PC-3 (cell line): ENCODE data around the gene TPP2. TPM values are rescaled to one million over a fixed set of nuclear protein-coding genes. Genes with fewer than 3 reads are reported as not detected.

Experiments used
- ATAC-seq: fragments of 200-7000 bp; cut with Tn5 transposase; 2 replicates; pipeline ENCODE4 v1.9.1; 2020; ENCODE audit warnings: mild to moderate bottlenecking, moderate library complexity
- BruUV-seq: library from RNA; stranded (reverse); fragments of 400-500 nt; replicated peaks from 2 replicates; lab custom pipeline; 2021; lab: Mats Ljungman, UMichigan
- CTCF ChIA-PET: fragments of 300-600 bp; sonication (Branson Sonifier 250); formaldehyde crosslinking; loops from one replicate; lab custom pipeline; 2022; ENCODE audit warnings: antibody characterized with exemption; lab: Charles Lee
- POLR2A ChIA-PET: fragments of 300-600 bp; sonication (Branson Sonifier 250); formaldehyde crosslinking; loops from one replicate; lab custom pipeline; 2022; ENCODE audit warnings: antibody characterized with exemption; ENCODE audit not compliant: unreplicated experiment; lab: Charles Lee
- DNase-seq: peaks from one replicate; pipeline ENCODE4 v3.0.0-alpha.2; 2015
- H2AFZ ChIP-seq: fragments of 300-600 bp; sonication (generic); 2 replicates; pipeline ENCODE4 v1.6.0; 2016; ENCODE audit warnings: antibody characterized with exemption, low read length
- H3F3A ChIP-seq: fragments of 300-600 bp; sonication (generic); one replicate; pipeline ENCODE4 v1.6.0; 2017; ENCODE audit warnings: antibody characterized with exemption, low read length, control low read depth, mild to moderate bottlenecking; ENCODE audit not compliant: unreplicated experiment
- H3K27ac ChIP-seq: fragments of 300-600 bp; sonication (generic); 2 replicates; pipeline ENCODE4 v1.5.1; 2016; ENCODE audit warnings: mild to moderate bottlenecking, low read length
- H3K27me3 ChIP-seq: fragments of 300-600 bp; sonication (generic); 2 replicates; pipeline ENCODE4 v1.6.1; 2016; ENCODE audit warnings: low read length, mixed read lengths
- H3K36me3 ChIP-seq: fragments of 300-600 bp; sonication (generic); 2 replicates; pipeline ENCODE4 v1.6.1; 2016; ENCODE audit warnings: low read depth, mixed run types, low read length, mixed read lengths
- H3K4me1 ChIP-seq: fragments of 300-600 bp; sonication (generic); 2 replicates; pipeline ENCODE4 v1.5.1; 2016; ENCODE audit warnings: low read length; ENCODE audit not compliant: insufficient read depth
- H3K4me2 ChIP-seq: fragments of 300-600 bp; sonication (generic); 2 replicates; pipeline ENCODE4 v1.6.0; 2016; ENCODE audit warnings: low read length
- H3K4me3 ChIP-seq: fragments of 300-600 bp; sonication (generic); 2 replicates; pipeline ENCODE4 v1.5.1; 2016; ENCODE audit warnings: mild to moderate bottlenecking, low read length, mixed read lengths
- H3K79me2 ChIP-seq: fragments of 300-600 bp; sonication (generic); 2 replicates; pipeline ENCODE4 v1.6.1; 2017; ENCODE audit warnings: low read length, mixed read lengths
- H3K9ac ChIP-seq: fragments of 300-600 bp; sonication (generic); 2 replicates; pipeline ENCODE4 v1.6.0; 2016; ENCODE audit warnings: mild to moderate bottlenecking, low read length
- H3K9me2 ChIP-seq: fragments of 300-600 bp; sonication (generic); replicated peaks from 2 replicates; pipeline ENCODE4 v1.6.1; 2016; ENCODE audit warnings: mixed run types, low read length, mixed read lengths
- H3K9me3 ChIP-seq: fragments of 300-600 bp; sonication (generic); 2 replicates; pipeline ENCODE4 v1.6.1; 2016; ENCODE audit warnings: low read length, mixed read lengths
- H4K20me1 ChIP-seq: fragments of 300-600 bp; sonication (generic); 2 replicates; pipeline ENCODE4 v1.6.1; 2016; ENCODE audit warnings: low read length, mixed read lengths
- EZH2 ChIP-seq: fragments of 300-600 bp; sonication (generic); IDR thresholded peaks from one replicate; pipeline ENCODE4 v1.6.1; 2017; ENCODE audit warnings: antibody characterized with exemption, mild to moderate bottlenecking, low read length; ENCODE audit not compliant: unreplicated experiment
- EZH2phosphoT487 ChIP-seq: fragments of 300-600 bp; sonication (generic); IDR thresholded peaks from 2 replicates; pipeline ENCODE4 v1.6.1; 2018; ENCODE audit warnings: mild to moderate bottlenecking, antibody characterized with exemption, low read length, borderline replicate concordance
- intact Hi-C: fragments of 100-400 bp; cut with micrococcal nuclease; formaldehyde crosslinking; loops from 2 replicates; pipeline ENCODE4 v1.9.0; 2023
- total RNA-seq: library from RNA; depleted of rRNA; stranded (reverse); fragments of >200 nt; gene quantifications from 2 replicates; pipeline ENCODE4 v1.2.3, GENCODE V29; 2014
- TF ChIP-seq, protein P1 (sequence below): fragments of 300-600 bp; sonication (generic); conservative IDR thresholded peaks from 2 replicates; pipeline ENCODE4 v1.5.1; 2017; ENCODE audit warnings: antibody characterized with exemption, low read depth, mild to moderate bottlenecking, low read length

The TPP2 gene
- total RNA-seq, 1 experiment from 2014 or later, result 30.4 TPM

DNA sequence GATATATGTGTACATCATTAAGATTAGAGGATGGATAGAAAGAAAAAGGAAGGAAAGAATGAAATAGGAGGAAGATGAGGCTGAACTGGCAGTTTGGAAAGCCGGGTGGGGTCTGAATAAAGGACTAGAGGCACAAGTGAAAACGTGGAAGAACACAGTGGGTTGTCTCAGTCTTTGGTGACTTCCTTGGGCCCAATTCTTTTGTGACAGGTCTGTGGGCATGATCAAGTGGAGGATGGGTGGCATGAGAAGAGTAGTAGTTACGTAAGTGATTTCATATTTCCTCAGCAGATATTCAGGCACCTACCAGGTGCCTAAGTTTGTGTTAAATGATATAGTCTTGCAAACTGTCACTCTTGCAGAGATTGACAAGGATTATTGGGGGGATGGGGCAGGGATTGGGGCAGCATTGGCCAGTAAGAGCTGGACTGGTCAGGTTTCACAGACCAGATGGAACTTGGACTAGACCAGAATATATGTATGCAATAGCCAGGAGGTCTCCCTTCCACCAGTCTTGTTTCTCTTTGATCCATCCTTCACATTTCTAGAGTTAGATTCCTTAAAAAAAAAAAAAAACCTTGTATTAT, 2.7 kb downstream of the TPP2 start:
- Histone ChIP-seq H3F3A (no peaks in the 10 kb centered on the region), H2AFZ (no peak overlapping the region), H3K4me2 (peak overlapping the region; percentile 89), H3K9ac (no peak overlapping the region), H3K27me3 (no peaks in the 10 kb centered on the region), H3K9me3 (no peaks in the 10 kb centered on the region), H4K20me1 (peaks cover 33% of the 10 kb centered on the region), H3K9me2 (no peaks in the 10 kb centered on the region), H3K79me2 (peaks cover 88% of the 10 kb centered on the region), H3K4me3 (peak overlapping the region; percentile 36; the same call in 1 of the 2 replicates), H3K4me1 (peaks cover 17% of the 10 kb centered on the region), H3K36me3 (no peaks in the 10 kb centered on the region; the same call in 1 of the 2 replicates), H3K27ac (no peak overlapping the region)
- TF ChIP-seq, protein P1, sequence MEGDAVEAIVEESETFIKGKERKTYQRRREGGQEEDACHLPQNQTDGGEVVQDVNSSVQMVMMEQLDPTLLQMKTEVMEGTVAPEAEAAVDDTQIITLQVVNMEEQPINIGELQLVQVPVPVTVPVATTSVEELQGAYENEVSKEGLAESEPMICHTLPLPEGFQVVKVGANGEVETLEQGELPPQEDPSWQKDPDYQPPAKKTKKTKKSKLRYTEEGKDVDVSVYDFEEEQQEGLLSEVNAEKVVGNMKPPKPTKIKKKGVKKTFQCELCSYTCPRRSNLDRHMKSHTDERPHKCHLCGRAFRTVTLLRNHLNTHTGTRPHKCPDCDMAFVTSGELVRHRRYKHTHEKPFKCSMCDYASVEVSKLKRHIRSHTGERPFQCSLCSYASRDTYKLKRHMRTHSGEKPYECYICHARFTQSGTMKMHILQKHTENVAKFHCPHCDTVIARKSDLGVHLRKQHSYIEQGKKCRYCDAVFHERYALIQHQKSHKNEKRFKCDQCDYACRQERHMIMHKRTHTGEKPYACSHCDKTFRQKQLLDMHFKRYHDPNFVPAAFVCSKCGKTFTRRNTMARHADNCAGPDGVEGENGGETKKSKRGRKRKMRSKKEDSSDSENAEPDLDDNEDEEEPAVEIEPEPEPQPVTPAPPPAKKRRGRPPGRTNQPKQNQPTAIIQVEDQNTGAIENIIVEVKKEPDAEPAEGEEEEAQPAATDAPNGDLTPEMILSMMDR, result no peak
- no peak for TF ChIP-seq EZH2phosphoT487
- no peak for TF ChIP-seq EZH2
- BruUV-seq, result no TSS peak
- intact Hi-C loops, result loop anchor here (5.0 kb wide), 2 partner anchors 53 to 108 kb away; no protein-coding TSS in a partner anchor
- ChIA-PET CTCF (interaction anchor here (0.5 kb wide), 1 partner anchor 201 kb away, joined by 6 read pairs; no protein-coding TSS in a partner anchor), POLR2A (no interaction called here)
- no peak for ATAC-seq
- no peak for DNase-seq

GRCh38 chr13:102606537-102607309, 9.9 kb downstream of the TPP2 start:
- H3K9me2 ChIP-seq, result no peaks in the 10 kb centered on the region
- intact Hi-C loops, result no loop called here
- no TSS peak for BruUV-seq
- no peaks in the 10 kb centered on the region for H3F3A ChIP-seq
- no peak overlapping the region for H3K27ac ChIP-seq
- ATAC-seq (no peak), DNase-seq (no peak)
- no peak overlapping the region for H3K4me2 ChIP-seq
- H3K4me3 ChIP-seq, result no peak overlapping the region
- no peaks in the 10 kb centered on the region for H3K9me3 ChIP-seq
- no peak overlapping the region for H3K9ac ChIP-seq
- ChIA-PET POLR2A (no interaction called here), CTCF (no interaction called here)
- H2AFZ ChIP-seq, result no peak overlapping the region
- TF ChIP-seq, protein P1, result no peak
- TF ChIP-seq EZH2 (no peak), EZH2phosphoT487 (no peak)
- H3K36me3 ChIP-seq, result peaks cover 19% of the 10 kb centered on the region
- peaks cover 56% of the 10 kb centered on the region for H3K79me2 ChIP-seq
- H3K4me1 ChIP-seq, result peaks cover 13% of the 10 kb centered on the region
- H3K27me3 ChIP-seq, result no peaks in the 10 kb centered on the region
- 0 out of 2 replicates have a peak, but pooled peaks cover 7% of the 10 kb centered on the region for H4K20me1 ChIP-seq

- no TSS peak for BruUV-seq
- Histone ChIP-seq H3K79me2 (peaks cover 39% of the 10 kb centered on the region), H2AFZ (no peak overlapping the region), H3K9ac (no peak overlapping the region), H3K9me2 (no peaks in the 10 kb centered on the region), H3K4me1 (peaks cover 13% of the 10 kb centered on the region), H3K4me2 (no peak overlapping the region), H3K27ac (no peak overlapping the region), H3F3A (no peaks in the 10 kb centered on the region), H3K36me3 (peaks cover 19% of the 10 kb centered on the region), H3K27me3 (no peaks in the 10 kb centered on the region), H4K20me1 (0 out of 2 replicates have a peak, but pooled peaks cover 7% of the 10 kb centered on the region), H3K9me3 (no peaks in the 10 kb centered on the region), H3K4me3 (no peak overlapping the region)
- ATAC-seq (no peak), DNase-seq (peak; percentile 21)
- CTCF ChIA-PET, result no interaction called here
- POLR2A ChIA-PET, result no interaction called here
- TF ChIP-seq, protein P1, result no peak
- TF ChIP-seq EZH2, result no peak
- no peak for TF ChIP-seq EZH2phosphoT487
- intact Hi-C loops, result no loop called here
These were observed 12.2 kb downstream of the TPP2 start for GRCh38 chr13:102608974-102609373.
